Neural progenitor cell (in vitro differentiated cells): ENCODE results near the gene PPP2R2C. TPM values are rescaled to one million over a fixed set of nuclear protein-coding genes. Genes with fewer than 3 reads are reported as not detected.

Experiments used
- DNase-seq: peaks from one replicate; pipeline ENCODE4 v3.0.0-alpha.2; 2016; ENCODE audit warnings: low spot score
- H2AFZ ChIP-seq: fragments of 200-600 bp; sonication (generic); replicated peaks from 2 replicates; pipeline ENCODE4 v1.6.1; 2016; ENCODE audit warnings: antibody characterized with exemption
- H3F3A ChIP-seq: fragments of 200-600 bp; sonication (generic); 2 replicates; pipeline ENCODE4 v1.6.1; 2016; ENCODE audit warnings: antibody characterized with exemption, low read depth
- H3K27ac ChIP-seq: fragments of 200-600 bp; sonication (generic); 2 replicates; pipeline ENCODE4 v1.5.1; 2016; ENCODE audit warnings: mild to moderate bottlenecking
- H3K27me3 ChIP-seq: fragments of 200-600 bp; sonication (generic); 2 replicates; pipeline ENCODE4 v1.6.1; 2016; ENCODE audit warnings: mild to moderate bottlenecking, moderate library complexity
- H3K36me3 ChIP-seq: fragments of 200-600 bp; sonication (generic); 2 replicates; pipeline ENCODE4 v1.5.1; 2016
- H3K4me1 ChIP-seq: fragments of 200-600 bp; sonication (generic); 2 replicates; pipeline ENCODE4 v1.6.1; 2016; ENCODE audit warnings: mixed run types
- H3K4me2 ChIP-seq: fragments of 200-600 bp; sonication (generic); 2 replicates; pipeline ENCODE4 v1.6.1; 2016
- H3K4me3 ChIP-seq: fragments of 200-600 bp; sonication (generic); 2 replicates; pipeline ENCODE4 v1.5.1; 2016
- H3K79me2 ChIP-seq: fragments of 200-600 bp; sonication (generic); 2 replicates; pipeline ENCODE4 v1.6.1; 2016; ENCODE audit warnings: low read depth
- H3K9ac ChIP-seq: fragments of 200-600 bp; sonication (generic); 2 replicates; pipeline ENCODE4 v1.6.1; 2016
- H3K9me3 ChIP-seq: fragments of 200-600 bp; sonication (generic); 2 replicates; pipeline ENCODE4 v1.5.1; 2016; ENCODE audit warnings: low read depth
- H4K20me1 ChIP-seq: fragments of 200-600 bp; sonication (generic); 2 replicates; pipeline ENCODE4 v1.6.1; 2016; ENCODE audit warnings: low read depth
- H3K27ac Mint-ChIP-seq: 3 replicates; pipeline ENCODE4 v1.8.0; 2021; ENCODE audit warnings: mixed read lengths
- H3K27me3 Mint-ChIP-seq: 2 replicates; pipeline ENCODE4 v1.8.0; 2022; ENCODE audit warnings: low read depth, mild to moderate bottlenecking, inconsistent platforms, moderate library complexity, mixed read lengths; ENCODE audit not compliant: insufficient read depth
- H3K36me3 Mint-ChIP-seq: 3 replicates; pipeline ENCODE4 v1.8.0; 2021; ENCODE audit warnings: mixed read lengths
- H3K4me1 Mint-ChIP-seq: 3 replicates; pipeline ENCODE4 v1.8.0; 2021; ENCODE audit warnings: mixed read lengths
- H3K4me3 Mint-ChIP-seq: 3 replicates; pipeline ENCODE4 v1.8.0; 2021; ENCODE audit warnings: mild to moderate bottlenecking, moderate library complexity, mixed read lengths
- H3K9me3 Mint-ChIP-seq: 3 replicates; pipeline ENCODE4 v1.8.0; 2020; ENCODE audit warnings: mixed read lengths
- EZH2 ChIP-seq: fragments of 200-600 bp; sonication (generic); IDR thresholded peaks from 2 replicates; pipeline ENCODE4 v1.6.1; 2017; ENCODE audit warnings: antibody characterized with exemption, mild to moderate bottlenecking, moderate library complexity
- EZH2phosphoT487 ChIP-seq: fragments of 200-600 bp; sonication (generic); IDR thresholded peaks from 2 replicates; pipeline ENCODE4 v1.6.1; 2017; ENCODE audit warnings: antibody characterized with exemption
- total RNA-seq: library from RNA; depleted of rRNA; stranded (reverse); fragments of >200 nt; gene quantifications from 2 replicates; pipeline ENCODE4 v1.2.3, GENCODE V29; 2015; ENCODE audit warnings: low replicate concordance
- TF ChIP-seq, protein P1 (sequence below): fragments of 200-600 bp; sonication (generic); IDR thresholded peaks from 2 replicates; pipeline ENCODE4 v1.5.1; 2017; ENCODE audit warnings: antibody characterized with exemption, mild to moderate bottlenecking

The PPP2R2C gene
- total RNA-seq, 1 donor from 2014 or later = 3.5 TPM

GRCh38 chr4:6448476-6449170, 23.8 kb downstream of the PPP2R2C start:
- peaks cover 34% of the 10 kb centered on the region for H3K4me1 Mint-ChIP-seq
- H3K27me3 Mint-ChIP-seq = peaks cover 17% of the 10 kb centered on the region
- H3K4me2 ChIP-seq = no peak overlapping the region

GRCh38 chr4:6447672-6448171, 24.7 kb downstream of the PPP2R2C start:
- H3K36me3 ChIP-seq = no peaks in the 10 kb centered on the region
- H3K4me2 ChIP-seq = peak overlapping the region; percentile 61
- no peaks in the 10 kb centered on the region for H3K27me3 ChIP-seq
- TF ChIP-seq, protein P1, sequence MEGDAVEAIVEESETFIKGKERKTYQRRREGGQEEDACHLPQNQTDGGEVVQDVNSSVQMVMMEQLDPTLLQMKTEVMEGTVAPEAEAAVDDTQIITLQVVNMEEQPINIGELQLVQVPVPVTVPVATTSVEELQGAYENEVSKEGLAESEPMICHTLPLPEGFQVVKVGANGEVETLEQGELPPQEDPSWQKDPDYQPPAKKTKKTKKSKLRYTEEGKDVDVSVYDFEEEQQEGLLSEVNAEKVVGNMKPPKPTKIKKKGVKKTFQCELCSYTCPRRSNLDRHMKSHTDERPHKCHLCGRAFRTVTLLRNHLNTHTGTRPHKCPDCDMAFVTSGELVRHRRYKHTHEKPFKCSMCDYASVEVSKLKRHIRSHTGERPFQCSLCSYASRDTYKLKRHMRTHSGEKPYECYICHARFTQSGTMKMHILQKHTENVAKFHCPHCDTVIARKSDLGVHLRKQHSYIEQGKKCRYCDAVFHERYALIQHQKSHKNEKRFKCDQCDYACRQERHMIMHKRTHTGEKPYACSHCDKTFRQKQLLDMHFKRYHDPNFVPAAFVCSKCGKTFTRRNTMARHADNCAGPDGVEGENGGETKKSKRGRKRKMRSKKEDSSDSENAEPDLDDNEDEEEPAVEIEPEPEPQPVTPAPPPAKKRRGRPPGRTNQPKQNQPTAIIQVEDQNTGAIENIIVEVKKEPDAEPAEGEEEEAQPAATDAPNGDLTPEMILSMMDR = no peak
- TF ChIP-seq EZH2phosphoT487 = no peak
- no peak for TF ChIP-seq EZH2
- H3K79me2 ChIP-seq = no peaks in the 10 kb centered on the region
- H3K27ac Mint-ChIP-seq = peak overlapping the region; percentile 81
- H3K9me3 Mint-ChIP-seq = no peaks in the 10 kb centered on the region
- H3K4me1 ChIP-seq = peaks cover 20% of the 10 kb centered on the region
- H2AFZ ChIP-seq = no peak overlapping the region
- H3K27me3 Mint-ChIP-seq = peaks cover 15% of the 10 kb centered on the region
- H3K27ac ChIP-seq = no peak overlapping the region
- no peak for DNase-seq
- no peaks in the 10 kb centered on the region for H4K20me1 ChIP-seq
- peak overlapping the region; percentile 28 for H3K4me3 Mint-ChIP-seq
- peaks cover 5% of the 10 kb centered on the region for H3F3A ChIP-seq
- no peak overlapping the region for H3K9ac ChIP-seq
- H3K4me1 Mint-ChIP-seq = peaks cover 38% of the 10 kb centered on the region
- H3K4me3 ChIP-seq = no peak overlapping the region
- no peaks in the 10 kb centered on the region for H3K36me3 Mint-ChIP-seq
- H3K9me3 ChIP-seq = no peaks in the 10 kb centered on the region

More at GRCh38 chr4:6448476-6449170, 23.8 kb downstream of the PPP2R2C start:
- no peak for DNase-seq
- H3K4me3 Mint-ChIP-seq = no peak overlapping the region
- H3K36me3 Mint-ChIP-seq = no peaks in the 10 kb centered on the region
- Histone ChIP-seq H3K9me3 (no peaks in the 10 kb centered on the region), H3K9ac (no peak overlapping the region), H3K4me1 (peaks cover 20% of the 10 kb centered on the region), H3K27ac (no peak overlapping the region), H3K36me3 (no peaks in the 10 kb centered on the region), H3K79me2 (no peaks in the 10 kb centered on the region), H3F3A (peaks cover 5% of the 10 kb centered on the region), H3K4me3 (no peak overlapping the region), H3K27me3 (no peaks in the 10 kb centered on the region), H2AFZ (no peak overlapping the region), H4K20me1 (no peaks in the 10 kb centered on the region)
- no peak overlapping the region for H3K27ac Mint-ChIP-seq
- TF ChIP-seq EZH2phosphoT487 (no peak), EZH2 (no peak)
- TF ChIP-seq, protein P1 = no peak
- H3K9me3 Mint-ChIP-seq = no peaks in the 10 kb centered on the region

GRCh38 chr4:6446538-6447451, 25.6 kb downstream of the PPP2R2C start:
- Mint-ChIP-seq H3K4me1 (peaks cover 38% of the 10 kb centered on the region), H3K4me3 (no peak overlapping the region), H3K27me3 (peaks cover 15% of the 10 kb centered on the region), H3K27ac (no peak overlapping the region), H3K9me3 (no peaks in the 10 kb centered on the region), H3K36me3 (no peaks in the 10 kb centered on the region)
- TF ChIP-seq EZH2 (no peak), EZH2phosphoT487 (no peak)
- TF ChIP-seq, protein P1 = no peak
- Histone ChIP-seq H4K20me1 (no peaks in the 10 kb centered on the region), H3K4me3 (no peak overlapping the region), H3K9ac (no peak overlapping the region), H3K36me3 (no peaks in the 10 kb centered on the region), H3K9me3 (no peaks in the 10 kb centered on the region), H3K4me1 (peaks cover 20% of the 10 kb centered on the region), H2AFZ (no peak overlapping the region), H3F3A (peaks cover 5% of the 10 kb centered on the region), H3K4me2 (peak overlapping the region; percentile 61), H3K27me3 (no peaks in the 10 kb centered on the region), H3K27ac (no peak overlapping the region), H3K79me2 (no peaks in the 10 kb centered on the region)
- DNase-seq = peak; percentile 51
